Left ventricle myocardium inferior (tissue), 1 donor: Measurements from ENCODE around the gene KRT85. TPM values are rescaled to one million over a fixed set of nuclear protein-coding genes. Genes with fewer than 3 reads are reported as not detected.

Experiments
- DNase-seq: peaks from one replicate; pipeline ENCODE4 v3.0.0-alpha.2; 2020
- H3K27ac ChIP-seq: fragments of 200-600 bp; replicated peaks from 2 replicates; pipeline ENCODE4 v1.8.0; 2021
- H3K27me3 ChIP-seq: fragments of 200-600 bp; 2 replicates; pipeline ENCODE4 v1.8.0; 2021; ENCODE audit warnings: low read depth
- H3K36me3 ChIP-seq: fragments of 200-600 bp; 2 replicates; pipeline ENCODE4 v1.8.0; 2021
- H3K4me1 ChIP-seq: fragments of 200-600 bp; 2 replicates; pipeline ENCODE4 v1.8.0; 2021
- H3K4me3 ChIP-seq: fragments of 200-600 bp; 2 replicates; pipeline ENCODE4 v1.8.0; 2021; ENCODE audit warnings: mild to moderate bottlenecking, moderate library complexity
- H3K9me3 ChIP-seq: fragments of 200-600 bp; replicated peaks from 2 replicates; pipeline ENCODE4 v1.8.0; 2021
- intact Hi-C: fragments of 100-400 bp; cut with micrococcal nuclease; formaldehyde crosslinking; loops from one replicate; pipeline ENCODE4 v1.11.0; 2022
- total RNA-seq: library from RNA; stranded (reverse); fragmentation: NEBNext Ultra II Directional; extraction: Animal tissue kit (Norgen Biotek cat#: 25700); gene quantifications from one replicate; pipeline ENCODE4 v1.2.1, GENCODE V29; 2021
- TF ChIP-seq, protein P1 (sequence below): fragments of 200-600 bp; IDR thresholded peaks from 2 replicates; pipeline ENCODE4 v1.8.0; 2021; ENCODE audit warnings: antibody characterized with exemption, mild to moderate bottlenecking, borderline replicate concordance
- donor health status: DM: no; HTN: yes; CAD: no; lungs with severe emphysema.

KRT85 gene
- total RNA-seq, 1 donor from 2014 or later = not detected

GRCh38 chr12:52327830-52328500 lies 39.3 kb downstream of the KRT85 start:
- no peaks in the 10 kb centered on the region for H3K4me1 ChIP-seq
- H3K27me3 ChIP-seq = peaks cover 63% of the 10 kb centered on the region
- H3K4me3 ChIP-seq = no peak overlapping the region
- H3K9me3 ChIP-seq = no peaks in the 10 kb centered on the region
- no peak for DNase-seq
- TF ChIP-seq, protein P1, sequence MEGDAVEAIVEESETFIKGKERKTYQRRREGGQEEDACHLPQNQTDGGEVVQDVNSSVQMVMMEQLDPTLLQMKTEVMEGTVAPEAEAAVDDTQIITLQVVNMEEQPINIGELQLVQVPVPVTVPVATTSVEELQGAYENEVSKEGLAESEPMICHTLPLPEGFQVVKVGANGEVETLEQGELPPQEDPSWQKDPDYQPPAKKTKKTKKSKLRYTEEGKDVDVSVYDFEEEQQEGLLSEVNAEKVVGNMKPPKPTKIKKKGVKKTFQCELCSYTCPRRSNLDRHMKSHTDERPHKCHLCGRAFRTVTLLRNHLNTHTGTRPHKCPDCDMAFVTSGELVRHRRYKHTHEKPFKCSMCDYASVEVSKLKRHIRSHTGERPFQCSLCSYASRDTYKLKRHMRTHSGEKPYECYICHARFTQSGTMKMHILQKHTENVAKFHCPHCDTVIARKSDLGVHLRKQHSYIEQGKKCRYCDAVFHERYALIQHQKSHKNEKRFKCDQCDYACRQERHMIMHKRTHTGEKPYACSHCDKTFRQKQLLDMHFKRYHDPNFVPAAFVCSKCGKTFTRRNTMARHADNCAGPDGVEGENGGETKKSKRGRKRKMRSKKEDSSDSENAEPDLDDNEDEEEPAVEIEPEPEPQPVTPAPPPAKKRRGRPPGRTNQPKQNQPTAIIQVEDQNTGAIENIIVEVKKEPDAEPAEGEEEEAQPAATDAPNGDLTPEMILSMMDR = no peak
- no peaks in the 10 kb centered on the region for H3K36me3 ChIP-seq
- H3K27ac ChIP-seq = no peak overlapping the region
- intact Hi-C loops = loop anchor here (5.0 kb wide), 1 partner anchor 171 kb away; no protein-coding TSS in a partner anchor

- H3K27me3 ChIP-seq = peaks cover 67% of the 10 kb centered on the region
- H3K4me3 ChIP-seq = no peak overlapping the region
- no peaks in the 10 kb centered on the region for H3K4me1 ChIP-seq
- peak; percentile 58 for DNase-seq
- TF ChIP-seq, protein P1 = peak; percentile 79
- intact Hi-C loops = loop anchor here (5.0 kb wide), 1 partner anchor 170 kb away; no protein-coding TSS in a partner anchor
- no peak overlapping the region for H3K27ac ChIP-seq
- H3K36me3 ChIP-seq = no peaks in the 10 kb centered on the region
- no peaks in the 10 kb centered on the region for H3K9me3 ChIP-seq
Measured at GRCh38 chr12:52327052-52327829, 40.0 kb downstream of the KRT85 start.

GRCh38 chr12:52324153-52324444 lies 43.2 kb downstream of the KRT85 start:
- TF ChIP-seq, protein P1 = no peak
- H3K27me3 ChIP-seq = peaks cover 85% of the 10 kb centered on the region
- no peak overlapping the region for H3K4me3 ChIP-seq
- H3K9me3 ChIP-seq = no peaks in the 10 kb centered on the region
- no peak for DNase-seq
- no peaks in the 10 kb centered on the region for H3K4me1 ChIP-seq
- intact Hi-C loops = no loop called here
- no peak overlapping the region for H3K27ac ChIP-seq
- no peaks in the 10 kb centered on the region for H3K36me3 ChIP-seq

GRCh38 chr12:52323416-52324152 lies 43.7 kb downstream of the KRT85 start:
- Histone ChIP-seq H3K9me3 (no peaks in the 10 kb centered on the region), H3K4me1 (no peaks in the 10 kb centered on the region), H3K27ac (no peak overlapping the region), H3K36me3 (no peaks in the 10 kb centered on the region), H3K4me3 (no peak overlapping the region), H3K27me3 (peaks cover 85% of the 10 kb centered on the region)
- intact Hi-C loops = no loop called here
- TF ChIP-seq, protein P1 = no peak
- DNase-seq = no peak

GRCh38 chr12:52323001-52323400 lies 44.3 kb downstream of the KRT85 start:
- Histone ChIP-seq H3K4me3 (no peak overlapping the region), H3K36me3 (no peaks in the 10 kb centered on the region), H3K9me3 (no peaks in the 10 kb centered on the region), H3K4me1 (no peaks in the 10 kb centered on the region), H3K27ac (no peak overlapping the region), H3K27me3 (peaks cover 85% of the 10 kb centered on the region)
- TF ChIP-seq, protein P1 = no peak
- DNase-seq = no peak
- intact Hi-C loops = no loop called here
